IPS-NIHi7 (cell line): ENCODE results near the gene PCBP2.

ENCODE experiments used
- DNase-seq: peaks from one replicate; pipeline ENCODE4 v3.0.0; 2012; ENCODE audit warnings: mixed read lengths; ENCODE audit errors: extremely low spot score

The PCBP2 gene

DNA sequence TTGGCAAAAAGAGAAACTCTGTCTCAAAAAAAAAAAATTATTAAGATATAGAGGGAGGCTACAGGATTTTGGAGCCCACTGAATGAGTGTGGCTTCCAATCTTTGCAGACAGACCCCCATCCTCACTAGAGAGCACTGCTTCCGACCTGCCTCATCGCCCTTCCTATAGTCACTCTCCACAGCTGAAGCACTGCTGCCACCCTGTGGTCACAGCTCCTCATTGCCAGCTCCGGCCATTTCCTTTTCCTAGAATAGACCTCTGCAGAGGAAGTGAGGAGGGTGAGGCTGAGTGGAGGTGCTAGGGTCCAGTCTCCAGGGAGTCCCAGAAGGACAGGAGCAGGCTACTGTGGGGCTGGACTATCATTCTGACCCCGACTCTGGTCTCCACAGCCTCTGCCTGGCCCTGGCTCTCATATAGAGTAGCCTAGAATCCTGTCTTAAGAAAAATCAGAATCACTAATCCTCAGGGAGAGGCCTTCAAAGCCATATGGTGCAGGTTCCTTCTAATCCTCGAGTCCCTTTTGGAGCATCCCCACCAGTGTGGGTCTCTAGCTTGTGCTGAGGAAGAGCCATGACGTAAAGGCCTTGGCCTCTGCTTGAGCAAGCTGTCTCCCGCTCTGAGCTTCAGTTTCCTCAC lies 56.8 kb downstream of the PCBP2 start:
- peak; percentile 92 for DNase-seq

DNA sequence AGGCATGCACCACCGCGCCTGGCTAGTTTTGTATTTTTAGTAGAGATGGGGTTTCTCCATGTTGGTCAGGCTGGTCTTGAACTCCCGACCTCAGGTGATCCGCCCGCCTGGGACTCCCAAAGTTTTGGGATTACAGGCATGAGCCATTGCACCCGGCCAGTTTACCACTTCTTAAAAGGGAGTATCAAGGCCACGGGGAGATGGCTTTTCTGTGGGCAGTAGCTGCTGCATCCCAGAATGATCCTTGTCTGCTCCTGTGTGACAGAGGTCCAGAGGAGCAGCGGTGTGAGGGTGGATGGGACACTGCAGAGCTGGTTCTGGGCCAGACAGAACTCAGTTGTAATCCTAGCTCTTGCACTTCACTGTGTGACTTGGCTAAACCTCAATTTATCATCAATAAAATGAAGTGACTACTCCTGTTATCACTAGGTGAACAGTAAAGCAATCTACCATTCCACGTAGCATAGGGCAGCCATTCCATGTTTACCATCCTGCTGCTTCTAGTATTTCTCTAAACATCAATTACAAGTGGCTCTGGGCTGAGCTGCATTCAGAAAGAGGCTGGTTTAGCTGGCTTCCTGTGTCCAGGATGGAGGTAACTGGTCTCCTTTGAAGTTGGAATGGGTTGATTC lies 58.4 kb downstream of the PCBP2 start:
- no peak for DNase-seq

DNA sequence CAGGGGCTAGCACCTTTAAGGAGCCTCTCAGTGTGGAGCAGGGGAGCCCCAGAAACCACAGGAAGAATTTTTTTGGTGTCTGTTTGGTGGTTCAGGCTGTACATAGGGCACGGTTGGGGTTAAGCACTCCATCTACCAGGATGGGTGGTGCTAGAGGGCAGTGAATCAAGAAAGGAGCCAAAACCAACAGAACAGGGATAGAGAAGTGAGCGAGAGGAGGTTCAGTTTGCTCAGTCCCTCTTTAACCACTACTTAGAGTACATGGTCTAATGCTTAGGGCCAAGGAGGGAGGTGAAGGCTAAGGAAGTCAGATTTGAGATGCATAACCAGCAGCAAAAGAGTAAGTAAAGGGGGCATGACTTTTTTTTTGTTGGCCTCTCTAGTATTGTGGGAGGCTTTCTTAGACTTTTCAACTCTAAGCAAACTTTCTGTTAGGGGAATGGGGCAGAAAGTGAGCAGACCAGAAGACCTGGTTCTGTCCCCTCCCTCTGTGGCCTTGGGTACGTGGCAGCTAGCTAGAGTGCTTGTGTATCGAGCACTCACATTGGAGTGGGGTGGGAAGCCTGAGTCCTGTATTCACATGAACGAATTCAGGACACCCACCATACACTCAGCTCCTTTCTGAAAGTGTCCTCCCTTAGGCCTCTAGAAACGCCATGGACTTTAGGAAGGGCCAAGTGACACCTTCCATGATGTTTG lies 62.0 kb downstream of the PCBP2 start:
- DNase-seq = no peak

- DNase-seq = no peak
Measured at GRCh38 chr12:53514628-53515290, 62.9 kb downstream of the PCBP2 start.

DNA sequence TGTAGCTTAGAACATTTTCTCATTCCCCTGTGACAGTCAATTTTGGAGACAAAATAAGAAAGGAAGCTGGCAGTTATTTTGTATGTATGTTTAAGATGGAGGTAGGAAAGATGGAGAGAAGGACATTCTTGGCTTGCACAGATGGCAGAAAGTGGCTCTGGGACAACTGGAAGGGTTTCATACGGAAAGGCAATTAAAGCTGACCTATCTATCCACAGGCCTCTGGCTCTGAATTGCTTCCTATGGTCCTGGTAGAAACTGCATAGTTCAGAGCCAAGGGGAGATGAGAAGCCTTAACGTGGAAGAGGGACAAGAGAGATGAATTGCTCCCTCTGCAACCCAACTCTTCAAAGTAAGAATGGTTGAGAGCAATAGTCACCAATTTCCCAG lies 63.4 kb downstream of the PCBP2 start:
- DNase-seq = no peak

- DNase-seq = no peak
Measured at GRCh38 chr12:53516758-53517455, 65.0 kb downstream of the PCBP2 start.

GRCh38 chr12:53518381-53518780 lies 66.5 kb downstream of the PCBP2 start:
- no peak for DNase-seq

GRCh38 chr12:53523131-53523530 lies 71.2 kb downstream of the PCBP2 start:
- no peak for DNase-seq

- no peak for DNase-seq
Measured at GRCh38 chr12:53524476-53524875, 72.6 kb downstream of the PCBP2 start.

- no peak for DNase-seq
Measured at GRCh38 chr12:53530061-53530460, 78.2 kb downstream of the PCBP2 start.
